ENCODE measurements around the gene ACSF3.
"Not testable (repeated sequence)": the region's sequence is repeated elsewhere in the genome, so short reads cannot be mapped to it uniquely, and the experiment has no call there.

The ACSF3 gene

GRCh38 chr16:89185887-89186592 is 92.4 kb downstream of the ACSF3 start:
- H4K12ac ChIP-seq (ENCODE audit: low read depth, low read length); H3K23ac ChIP-seq (ENCODE audit: low read length); H3K36me3 ChIP-seq (ENCODE audit: control insufficient read depth in 1 of 2, insufficient read depth in 2 of 2, low read length in 2 of 2); H3K9me3 ChIP-seq (ENCODE audit: insufficient read depth, low read depth, low read length); H3K4ac ChIP-seq (ENCODE audit: low read depth, low read length); H3K79me2 ChIP-seq (ENCODE audit: control insufficient read depth, insufficient read depth, low read length, poor library complexity); H3K4me1 ChIP-seq (ENCODE audit: control insufficient read depth in 1 of 2, insufficient read depth in 2 of 2, low read length in 2 of 2); H3K27ac ChIP-seq (ENCODE audit: low read depth, low read length); H3K18ac ChIP-seq (ENCODE audit: low read length); H2AK5ac ChIP-seq (ENCODE audit: low read length); H2BK5ac ChIP-seq (ENCODE audit: low read depth, low read length, poor library complexity); H2BK12ac ChIP-seq (ENCODE audit: low read length); H3K27me3 ChIP-seq (ENCODE audit: insufficient read depth, low read length); H3K4me2 ChIP-seq (ENCODE audit: low read length); H4K8ac ChIP-seq (ENCODE audit: low read depth, low read length); H3K4me3 ChIP-seq (ENCODE audit: low read depth, low read length); H2BK120ac ChIP-seq (ENCODE audit: insufficient read depth, low read length, poor library complexity); H3K79me1 ChIP-seq (ENCODE audit: low read length); H3K14ac ChIP-seq (ENCODE audit: low read length); DNase-seq; H3K9ac ChIP-seq (ENCODE audit: low read length); H2AFZ ChIP-seq (ENCODE audit: insufficient read depth, low read length, poor library complexity); H4K91ac ChIP-seq (ENCODE audit: low read depth, low read length): not testable (repeated sequence)
- WGBS (ENCODE audit: extremely low coverage, insufficient coverage, insufficient read length), result no CpG with 5 or more reads among the region's 30 CpGs

DNA sequence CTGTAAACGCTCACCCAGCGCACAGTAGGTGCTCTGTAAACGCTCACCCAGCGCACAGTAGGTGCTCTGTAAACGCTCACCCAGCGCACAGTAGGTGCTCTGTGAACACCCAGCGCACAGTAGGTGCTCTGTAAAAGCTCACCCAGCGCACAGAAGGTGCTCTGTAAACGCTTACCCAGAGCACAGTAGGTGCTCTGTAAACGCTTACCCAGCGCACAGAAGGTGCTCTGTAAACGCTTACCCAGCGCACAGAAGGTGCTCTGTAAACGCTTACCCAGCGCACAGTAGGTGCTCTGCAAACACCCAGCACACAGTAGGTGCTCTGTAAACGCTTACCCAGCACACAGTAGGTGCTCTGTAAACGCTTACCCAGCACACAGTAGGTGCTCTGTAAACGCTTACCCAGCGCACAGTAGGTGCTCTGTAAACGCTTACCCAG is 93.0 kb downstream of the ACSF3 start:
- not testable (repeated sequence) for H3K23ac ChIP-seq (ENCODE audit: low read length); H3K9me3 ChIP-seq (ENCODE audit: insufficient read depth, low read depth, low read length); H2BK120ac ChIP-seq (ENCODE audit: insufficient read depth, low read length, poor library complexity); H2BK12ac ChIP-seq (ENCODE audit: low read length); H4K12ac ChIP-seq (ENCODE audit: low read depth, low read length); H3K4me1 ChIP-seq (ENCODE audit: control insufficient read depth in 1 of 2, insufficient read depth in 2 of 2, low read length in 2 of 2); H3K4ac ChIP-seq (ENCODE audit: low read depth, low read length); H4K8ac ChIP-seq (ENCODE audit: low read depth, low read length); H4K91ac ChIP-seq (ENCODE audit: low read depth, low read length); H3K36me3 ChIP-seq (ENCODE audit: control insufficient read depth in 1 of 2, insufficient read depth in 2 of 2, low read length in 2 of 2); H3K27me3 ChIP-seq (ENCODE audit: insufficient read depth, low read length); H2AK5ac ChIP-seq (ENCODE audit: low read length); H3K14ac ChIP-seq (ENCODE audit: low read length); DNase-seq; H2BK5ac ChIP-seq (ENCODE audit: low read depth, low read length, poor library complexity); H3K4me2 ChIP-seq (ENCODE audit: low read length); H2AFZ ChIP-seq (ENCODE audit: insufficient read depth, low read length, poor library complexity); H3K18ac ChIP-seq (ENCODE audit: low read length); H3K4me3 ChIP-seq (ENCODE audit: low read depth, low read length); H3K79me1 ChIP-seq (ENCODE audit: low read length); H3K79me2 ChIP-seq (ENCODE audit: control insufficient read depth, insufficient read depth, low read length, poor library complexity); H3K27ac ChIP-seq (ENCODE audit: low read depth, low read length); H3K9ac ChIP-seq (ENCODE audit: low read length)
- WGBS (ENCODE audit: extremely low coverage, insufficient coverage, insufficient read length), result no CpG with 5 or more reads among the region's 20 CpGs

GRCh38 chr16:89187032-89187769 is 93.5 kb downstream of the ACSF3 start:
- Histone ChIP-seq H3K27ac (ENCODE audit: low read depth, low read length) (no peak overlapping the region), H3K18ac (ENCODE audit: low read length) (no peak overlapping the region), H3K4me2 (ENCODE audit: low read length) (no peak overlapping the region), H3K9ac (ENCODE audit: low read length) (no peak overlapping the region), H2BK120ac (ENCODE audit: insufficient read depth, low read length, poor library complexity) (no peak overlapping the region), H3K79me2 (ENCODE audit: control insufficient read depth, insufficient read depth, low read length, poor library complexity) (no peaks in the 10 kb centered on the region), H2BK12ac (ENCODE audit: low read length) (no peak overlapping the region), H3K4me3 (ENCODE audit: low read depth, low read length) (no peak overlapping the region), H2BK5ac (ENCODE audit: low read depth, low read length, poor library complexity) (no peak overlapping the region), H3K4ac (ENCODE audit: low read depth, low read length) (no peak overlapping the region), H3K23ac (ENCODE audit: low read length) (no peak overlapping the region), H3K4me1 (ENCODE audit: control insufficient read depth in 1 of 2, insufficient read depth in 2 of 2, low read length in 2 of 2) (peaks cover 0 to 3% of the 10 kb centered on the region in 2 experiments), H2AFZ (ENCODE audit: insufficient read depth, low read length, poor library complexity) (no peak overlapping the region), H3K14ac (ENCODE audit: low read length) (no peak overlapping the region), H4K8ac (ENCODE audit: low read depth, low read length) (no peak overlapping the region), H4K12ac (ENCODE audit: low read depth, low read length) (no peak overlapping the region), H3K27me3 (ENCODE audit: insufficient read depth, low read length) (peaks cover 3% of the 10 kb centered on the region), H4K91ac (ENCODE audit: low read depth, low read length) (no peak overlapping the region), H3K9me3 (ENCODE audit: insufficient read depth, low read depth, low read length) (peaks cover 4% of the 10 kb centered on the region), H2AK5ac (ENCODE audit: low read length) (no peak overlapping the region), H3K79me1 (ENCODE audit: low read length) (no peaks in the 10 kb centered on the region), H3K36me3 (ENCODE audit: control insufficient read depth in 1 of 2, insufficient read depth in 2 of 2, low read length in 2 of 2) (no peaks in the 10 kb centered on the region)
- no CpG with 5 or more reads among the region's 19 CpGs for WGBS (ENCODE audit: extremely low coverage, insufficient coverage, insufficient read length)
- peak; percentile 18 to 29 for DNase-seq

DNA sequence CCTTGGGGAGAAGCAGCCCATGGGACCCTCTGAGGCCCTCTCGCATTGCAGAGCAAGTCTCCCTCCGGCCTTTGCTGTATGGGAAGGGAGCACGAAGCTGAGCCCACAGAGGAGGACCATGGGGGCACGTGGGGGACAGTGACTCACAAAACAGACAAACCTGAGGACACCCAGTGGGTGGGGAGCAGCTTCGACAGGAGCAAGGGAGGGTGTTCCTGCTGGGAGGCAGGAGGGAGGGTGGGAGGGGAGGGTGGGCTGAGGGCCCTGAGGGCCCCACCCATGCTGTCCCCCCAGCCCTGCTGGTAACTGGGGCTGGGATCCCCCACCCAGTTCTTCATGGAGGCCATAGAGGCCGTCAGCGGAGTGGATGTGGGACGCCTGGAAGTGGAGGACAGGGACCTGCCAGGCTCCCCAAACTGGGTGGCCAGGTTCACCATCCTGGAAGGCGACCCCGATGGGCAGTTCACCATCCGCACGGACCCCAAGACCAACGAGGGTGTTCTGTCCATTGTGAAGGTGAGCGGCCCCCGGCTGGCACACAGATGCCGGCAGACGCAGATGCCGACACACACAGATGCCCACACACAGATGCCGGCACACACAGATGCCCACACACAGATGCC is 94.2 kb downstream of the ACSF3 start:
- Histone ChIP-seq H3K4ac (ENCODE audit: low read depth, low read length) (no peak overlapping the region), H4K91ac (ENCODE audit: low read depth, low read length) (no peak overlapping the region), H3K27me3 (ENCODE audit: insufficient read depth, low read length) (peaks cover 4% of the 10 kb centered on the region), H3K27ac (ENCODE audit: low read depth, low read length) (no peak overlapping the region), H2BK120ac (ENCODE audit: insufficient read depth, low read length, poor library complexity) (no peak overlapping the region), H3K9me3 (ENCODE audit: insufficient read depth, low read depth, low read length) (peaks cover 6% of the 10 kb centered on the region), H3K79me1 (ENCODE audit: low read length) (no peaks in the 10 kb centered on the region), H2BK12ac (ENCODE audit: low read length) (no peak overlapping the region), H3K4me3 (ENCODE audit: low read depth, low read length) (no peak overlapping the region), H2AK5ac (ENCODE audit: low read length) (no peak overlapping the region), H3K23ac (ENCODE audit: low read length) (no peak overlapping the region), H2BK5ac (ENCODE audit: low read depth, low read length, poor library complexity) (no peak overlapping the region), H4K12ac (ENCODE audit: low read depth, low read length) (no peak overlapping the region), H3K4me1 (ENCODE audit: control insufficient read depth in 1 of 2, insufficient read depth in 2 of 2, low read length in 2 of 2) (peaks cover 0 to 4% of the 10 kb centered on the region in 2 experiments), H2AFZ (ENCODE audit: insufficient read depth, low read length, poor library complexity) (no peak overlapping the region), H3K36me3 (ENCODE audit: control insufficient read depth in 1 of 2, insufficient read depth in 2 of 2, low read length in 2 of 2) (no peaks in the 10 kb centered on the region), H3K9ac (ENCODE audit: low read length) (no peak overlapping the region), H3K18ac (ENCODE audit: low read length) (no peak overlapping the region), H3K79me2 (ENCODE audit: control insufficient read depth, insufficient read depth, low read length, poor library complexity) (no peaks in the 10 kb centered on the region), H3K14ac (ENCODE audit: low read length) (no peak overlapping the region), H4K8ac (ENCODE audit: low read depth, low read length) (no peak overlapping the region), H3K4me2 (ENCODE audit: low read length) (no peak overlapping the region)
- no peak for DNase-seq
- WGBS (ENCODE audit: extremely low coverage, insufficient coverage, insufficient read length), result no CpG with 5 or more reads among the region's 19 CpGs
